WTC11 (cell line): ENCODE data around the gene ACTRT2. TPM values are rescaled to one million over a fixed set of nuclear protein-coding genes. Genes with fewer than 3 reads are reported as not detected.

Source experiments
- ATAC-seq: fragments of 200-7000 bp; cut with Tn5 transposase; 2 replicates; pipeline ENCODE4 v1.10.0; 2021; ENCODE audit warnings: mild to moderate bottlenecking, moderate library complexity
- CTCF ChIA-PET: fragments of 300-600 bp; sonication (Branson Sonifier 250); formaldehyde crosslinking; loops from one replicate; lab custom pipeline; 2021; ENCODE audit warnings: antibody characterized with exemption; lab: Charles Lee
- POLR2A ChIA-PET: fragments of 350-600 bp; sonication (Branson Sonifier 250); formaldehyde crosslinking; loops from one replicate; lab custom pipeline; 2021; ENCODE audit warnings: antibody characterized with exemption; lab: Charles Lee
- DNase-seq: peaks from one replicate; pipeline ENCODE4 v3.0.0; 2021; ENCODE audit warnings: low spot score
- H3K27ac Mint-ChIP-seq: 2 replicates; pipeline ENCODE4 v1.8.0; 2021; ENCODE audit warnings: mixed read lengths
- H3K27me3 Mint-ChIP-seq: 2 replicates; pipeline ENCODE4 v1.8.0; 2021; ENCODE audit warnings: low read depth, mild to moderate bottlenecking, moderate library complexity, mixed read lengths
- H3K36me3 Mint-ChIP-seq: 2 replicates; pipeline ENCODE4 v1.8.0; 2021; ENCODE audit warnings: mixed read lengths
- H3K4me1 Mint-ChIP-seq: 2 replicates; pipeline ENCODE4 v1.8.0; 2022; ENCODE audit warnings: mixed read lengths
- H3K4me3 Mint-ChIP-seq: 2 replicates; pipeline ENCODE4 v1.8.0; 2021; ENCODE audit warnings: mild to moderate bottlenecking, moderate library complexity, mixed read lengths
- H3K9me3 Mint-ChIP-seq: 2 replicates; pipeline ENCODE4 v1.8.0; 2021; ENCODE audit warnings: mixed read lengths
- ELF4 ChIP-seq: sonication (generic); formaldehyde crosslinking; IDR thresholded peaks from 2 replicates; pipeline ENCODE4 v1.8.1; 2022; ENCODE audit warnings: low read depth, mild to moderate bottlenecking, moderate library complexity, missing genetic modification reagents
- ESRRA ChIP-seq: sonication (generic); formaldehyde crosslinking; IDR thresholded peaks from 2 replicates; pipeline ENCODE4 v1.8.1; 2022; ENCODE audit warnings: mild to moderate bottlenecking, missing genetic modification reagents, borderline replicate concordance
- FOXJ3 ChIP-seq: sonication (generic); formaldehyde crosslinking; IDR thresholded peaks from 2 replicates; pipeline ENCODE4 v1.9.0; 2021; ENCODE audit warnings: missing genetic modification reagents, mild to moderate bottlenecking, borderline replicate concordance
- FOXK1 ChIP-seq: sonication (generic); formaldehyde crosslinking; IDR thresholded peaks from 2 replicates; pipeline ENCODE4 v1.8.0; 2022; ENCODE audit warnings: mild to moderate bottlenecking, moderate library complexity, missing genetic modification reagents
- GTF2I ChIP-seq: fragments of 250-450 bp; sonication (Bioruptor Pico); conservative IDR thresholded peaks from 2 replicates; pipeline ENCODE4 v1.4.0; 2021; ENCODE audit warnings: mild to moderate bottlenecking
- IRF2 ChIP-seq: sonication (generic); formaldehyde crosslinking; IDR thresholded peaks from 2 replicates; pipeline ENCODE4 v1.8.0; 2022; ENCODE audit warnings: low read depth, missing genetic modification reagents, borderline replicate concordance
- JAZF1 ChIP-seq: fragments of 250-450 bp; sonication (Bioruptor Pico); IDR thresholded peaks from 2 replicates; pipeline ENCODE4 v1.9.0; 2021; ENCODE audit warnings: moderate library complexity, mild to moderate bottlenecking, inconsistent platforms
- KAT7 ChIP-seq: sonication (generic); formaldehyde crosslinking; IDR thresholded peaks from 2 replicates; pipeline ENCODE4 v1.8.1; 2023; ENCODE audit warnings: missing genetic modification reagents, mild to moderate bottlenecking, borderline replicate concordance
- NFYB ChIP-seq: sonication (generic); formaldehyde crosslinking; conservative IDR thresholded peaks from 2 replicates; pipeline ENCODE4 v1.8.0; 2022; ENCODE audit warnings: low read depth, missing genetic modification reagents
- OVOL2 ChIP-seq: fragments of 250-450 bp; sonication (Bioruptor Pico); IDR thresholded peaks from 2 replicates; pipeline ENCODE4 v1.9.0; 2021; ENCODE audit warnings: mild to moderate bottlenecking, borderline replicate concordance
- RELA ChIP-seq: sonication (generic); formaldehyde crosslinking; IDR thresholded peaks from 2 replicates; pipeline ENCODE4 v1.8.1; 2022; ENCODE audit warnings: missing genetic modification reagents, mild to moderate bottlenecking, borderline replicate concordance
- SP1 ChIP-seq: sonication (generic); formaldehyde crosslinking; conservative IDR thresholded peaks from 2 replicates; pipeline ENCODE4 v1.8.1; 2022; ENCODE audit warnings: missing genetic modification reagents
- ZNF121 ChIP-seq: sonication (generic); formaldehyde crosslinking; IDR thresholded peaks from 2 replicates; pipeline ENCODE4 v1.8.0; 2023; ENCODE audit warnings: missing genetic modification reagents
- ZNF138 ChIP-seq: sonication (generic); formaldehyde crosslinking; conservative IDR thresholded peaks from 2 replicates; pipeline ENCODE4 v1.8.1; 2022; ENCODE audit warnings: mild to moderate bottlenecking, moderate library complexity, missing genetic modification reagents
- ZNF219 ChIP-seq: sonication (generic); formaldehyde crosslinking; IDR thresholded peaks from 2 replicates; pipeline ENCODE4 v1.8.0; 2023; ENCODE audit warnings: missing genetic modification reagents, mild to moderate bottlenecking, borderline replicate concordance
- ZNF232 ChIP-seq: sonication (generic); formaldehyde crosslinking; IDR thresholded peaks from 2 replicates; pipeline ENCODE4 v1.8.0; 2022; ENCODE audit warnings: mild to moderate bottlenecking, missing genetic modification reagents
- total RNA-seq: library from RNA; stranded (reverse); gene quantifications from 3 replicates; pipeline ENCODE4 v1.2.3, GENCODE V29; 2021
- TF ChIP-seq, protein P1 (sequence below): fragments of 250-450 bp; sonication (Bioruptor Pico); conservative IDR thresholded peaks from 2 replicates; pipeline ENCODE4 v1.9.0; 2021; ENCODE audit warnings: mild to moderate bottlenecking
- TF ChIP-seq, protein P2 (sequence below): sonication (generic); formaldehyde crosslinking; IDR thresholded peaks from 2 replicates; pipeline ENCODE4 v1.8.1; 2023; ENCODE audit warnings: mild to moderate bottlenecking, moderate library complexity, missing genetic modification reagents
- TF ChIP-seq, protein P3 (sequence below): sonication (generic); formaldehyde crosslinking; IDR thresholded peaks from 2 replicates; pipeline ENCODE4 v1.8.0; 2022; ENCODE audit warnings: mild to moderate bottlenecking, missing genetic modification reagents
- TF ChIP-seq, protein P4 (sequence below): sonication (generic); formaldehyde crosslinking; IDR thresholded peaks from 2 replicates; pipeline ENCODE4 v1.8.0; 2023; ENCODE audit warnings: mild to moderate bottlenecking, missing genetic modification reagents
- TF ChIP-seq, protein P5 (sequence below): fragments of 250-450 bp; sonication (Bioruptor Pico); IDR thresholded peaks from 2 replicates; pipeline ENCODE4 v1.8.0; 2021; ENCODE audit warnings: mild to moderate bottlenecking
- TF ChIP-seq, protein P6 (sequence below): sonication (generic); formaldehyde crosslinking; IDR thresholded peaks from 2 replicates; pipeline ENCODE4 v1.8.1; 2023; ENCODE audit warnings: mild to moderate bottlenecking, missing genetic modification reagents

ACTRT2 gene
- total RNA-seq, 1 experiment from 2014 or later = not detected

DNA sequence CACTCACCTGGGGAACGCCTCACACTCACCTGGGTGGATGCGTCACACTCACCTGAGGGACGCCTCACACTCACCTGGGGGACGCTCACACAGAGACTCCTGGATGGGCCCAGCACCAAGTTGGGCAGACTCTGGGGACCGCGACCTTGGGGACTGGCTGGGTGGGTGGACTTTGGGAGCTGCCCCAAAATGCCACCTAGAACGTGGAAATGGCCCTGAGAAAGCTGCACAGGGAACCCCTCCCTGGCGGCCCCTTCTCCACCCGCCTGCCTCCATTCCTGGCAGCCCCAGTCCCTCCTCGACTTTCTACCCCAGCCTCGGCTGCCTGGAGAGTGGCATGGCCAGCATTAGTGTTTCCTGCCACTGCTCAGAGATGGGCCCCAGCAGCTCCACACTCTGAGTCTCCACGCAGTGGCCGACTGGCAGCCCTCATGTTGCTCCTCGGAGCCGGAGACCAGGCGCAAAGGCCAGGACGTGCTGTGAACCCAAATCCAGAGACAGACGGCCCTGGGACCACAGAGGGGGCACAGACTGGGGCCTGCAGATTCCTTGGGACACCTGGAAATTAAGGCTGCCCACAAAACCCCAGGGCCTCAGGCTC, 46.5 kb upstream of the ACTRT2 start:
- no peak for ATAC-seq
- ChIA-PET CTCF (no interaction called here), POLR2A (no interaction called here)
- no peaks in the 10 kb centered on the region for H3K9me3 Mint-ChIP-seq
- H3K4me3 Mint-ChIP-seq = no peak overlapping the region
- DNase-seq = no peak
- no peaks in the 10 kb centered on the region for H3K4me1 Mint-ChIP-seq
- peaks cover 6% of the 10 kb centered on the region; the same call in 1 of the 2 replicates for H3K36me3 Mint-ChIP-seq
- TF ChIP-seq JAZF1 (CRISPR knock-in tag) (no peak), ZNF121 (no peak), ESRRA (CRISPR knock-in tag) (no peak), ZNF232 (CRISPR knock-in tag) (no peak), KAT7 (CRISPR knock-in tag) (no peak), IRF2 (CRISPR knock-in tag) (no peak), ZNF138 (CRISPR knock-in tag) (no peak), FOXK1 (CRISPR knock-in tag) (no peak), GTF2I (no peak), NFYB (CRISPR knock-in tag) (no peak), FOXJ3 (CRISPR knock-in tag) (no peak), OVOL2 (no peak)
- TF ChIP-seq, protein P1, sequence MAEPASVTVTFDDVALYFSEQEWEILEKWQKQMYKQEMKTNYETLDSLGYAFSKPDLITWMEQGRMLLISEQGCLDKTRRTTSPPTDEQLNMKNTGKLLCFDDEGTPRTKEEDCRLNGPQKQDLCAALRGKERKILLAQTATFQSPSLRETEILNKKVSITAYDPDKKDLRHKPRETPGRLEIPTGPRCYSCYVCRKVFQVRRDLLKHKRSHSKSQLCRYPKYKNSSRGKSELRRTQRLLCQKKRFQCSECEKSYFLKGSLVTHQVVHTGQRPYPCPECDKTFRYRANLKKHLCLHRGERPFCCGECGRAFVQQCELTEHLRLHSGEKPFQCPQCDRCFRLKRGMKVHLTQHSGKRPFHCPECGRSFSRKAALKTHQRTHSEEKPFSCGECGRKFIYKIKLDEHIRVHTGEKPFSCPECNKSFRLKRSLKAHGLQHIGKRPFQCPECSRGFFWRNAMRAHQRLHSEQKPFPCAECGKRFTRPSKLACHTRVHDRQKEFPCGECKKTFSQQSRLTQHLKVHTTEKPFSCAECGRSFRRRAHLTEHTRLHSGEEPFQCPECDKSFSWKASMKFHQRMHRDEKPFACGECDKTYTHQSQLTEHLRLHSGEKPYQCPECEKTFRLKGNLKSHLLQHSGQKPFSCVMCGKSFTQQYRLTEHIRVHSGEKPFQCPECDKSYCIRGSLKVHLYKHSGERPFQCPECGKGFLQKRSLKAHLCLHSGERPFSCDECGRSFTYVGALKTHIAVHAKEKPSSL (CRISPR knock-in tag) = no peak
- TF ChIP-seq, protein P2, sequence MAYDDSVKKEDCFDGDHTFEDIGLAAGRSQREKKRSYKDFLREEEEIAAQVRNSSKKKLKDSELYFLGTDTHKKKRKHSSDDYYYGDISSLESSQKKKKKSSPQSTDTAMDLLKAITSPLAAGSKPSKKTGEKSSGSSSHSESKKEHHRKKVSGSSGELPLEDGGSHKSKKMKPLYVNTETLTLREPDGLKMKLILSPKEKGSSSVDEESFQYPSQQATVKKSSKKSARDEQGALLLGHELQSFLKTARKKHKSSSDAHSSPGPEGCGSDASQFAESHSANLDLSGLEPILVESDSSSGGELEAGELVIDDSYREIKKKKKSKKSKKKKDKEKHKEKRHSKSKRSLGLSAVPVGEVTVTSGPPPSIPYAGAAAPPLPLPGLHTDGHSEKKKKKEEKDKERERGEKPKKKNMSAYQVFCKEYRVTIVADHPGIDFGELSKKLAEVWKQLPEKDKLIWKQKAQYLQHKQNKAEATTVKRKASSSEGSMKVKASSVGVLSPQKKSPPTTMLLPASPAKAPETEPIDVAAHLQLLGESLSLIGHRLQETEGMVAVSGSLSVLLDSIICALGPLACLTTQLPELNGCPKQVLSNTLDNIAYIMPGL (CRISPR knock-in tag) = no peak
- TF ChIP-seq, protein P3, sequence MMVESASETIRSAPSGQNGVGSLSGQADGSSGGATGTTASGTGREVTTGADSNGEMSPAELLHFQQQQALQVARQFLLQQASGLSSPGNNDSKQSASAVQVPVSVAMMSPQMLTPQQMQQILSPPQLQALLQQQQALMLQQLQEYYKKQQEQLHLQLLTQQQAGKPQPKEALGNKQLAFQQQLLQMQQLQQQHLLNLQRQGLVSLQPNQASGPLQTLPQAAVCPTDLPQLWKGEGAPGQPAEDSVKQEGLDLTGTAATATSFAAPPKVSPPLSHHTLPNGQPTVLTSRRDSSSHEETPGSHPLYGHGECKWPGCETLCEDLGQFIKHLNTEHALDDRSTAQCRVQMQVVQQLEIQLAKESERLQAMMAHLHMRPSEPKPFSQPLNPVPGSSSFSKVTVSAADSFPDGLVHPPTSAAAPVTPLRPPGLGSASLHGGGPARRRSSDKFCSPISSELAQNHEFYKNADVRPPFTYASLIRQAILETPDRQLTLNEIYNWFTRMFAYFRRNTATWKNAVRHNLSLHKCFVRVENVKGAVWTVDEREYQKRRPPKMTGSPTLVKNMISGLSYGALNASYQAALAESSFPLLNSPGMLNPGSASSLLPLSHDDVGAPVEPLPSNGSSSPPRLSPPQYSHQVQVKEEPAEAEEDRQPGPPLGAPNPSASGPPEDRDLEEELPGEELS (CRISPR knock-in tag) = no peak
- H3K27me3 Mint-ChIP-seq = no peaks in the 10 kb centered on the region; the same call in 1 of the 2 replicates
- no peak overlapping the region for H3K27ac Mint-ChIP-seq

DNA sequence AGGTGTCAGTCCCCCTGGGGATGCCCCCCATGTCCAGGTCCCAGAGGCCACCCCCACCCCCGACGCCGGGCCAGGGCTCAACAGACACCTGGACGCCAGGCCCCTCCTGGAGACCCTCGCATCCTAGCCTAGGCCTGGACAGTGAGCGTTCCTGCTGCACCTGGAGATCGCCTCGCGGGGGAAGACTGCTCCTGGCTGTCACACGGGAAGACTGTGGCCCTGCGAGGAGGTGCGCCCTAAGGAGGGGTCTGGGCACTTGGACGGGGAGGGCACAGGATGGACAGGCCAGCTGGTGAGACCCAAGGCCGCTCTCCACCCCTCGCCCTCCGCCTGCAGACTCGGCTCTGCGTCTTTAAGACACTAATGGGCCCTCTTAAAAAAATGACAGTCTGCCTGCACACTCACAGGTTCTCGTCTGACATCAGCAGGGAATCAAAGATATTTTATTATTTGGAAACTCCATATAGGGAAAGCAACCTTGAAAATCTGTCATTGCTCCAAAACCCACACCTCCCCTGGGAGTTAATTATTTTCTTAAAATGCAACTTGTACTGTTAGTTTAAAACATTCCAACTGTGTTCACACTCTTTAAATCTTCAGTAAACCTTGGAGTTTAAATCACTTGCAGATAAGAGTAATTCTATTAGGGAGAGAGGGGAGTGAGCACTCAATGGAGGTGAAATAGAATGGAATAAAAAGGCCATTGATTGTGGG, 45.6 kb upstream of the ACTRT2 start:
- Mint-ChIP-seq H3K36me3 (peaks cover 7% of the 10 kb centered on the region; the same call in 1 of the 2 replicates), H3K27ac (no peak overlapping the region)
- TF ChIP-seq, protein P4, sequence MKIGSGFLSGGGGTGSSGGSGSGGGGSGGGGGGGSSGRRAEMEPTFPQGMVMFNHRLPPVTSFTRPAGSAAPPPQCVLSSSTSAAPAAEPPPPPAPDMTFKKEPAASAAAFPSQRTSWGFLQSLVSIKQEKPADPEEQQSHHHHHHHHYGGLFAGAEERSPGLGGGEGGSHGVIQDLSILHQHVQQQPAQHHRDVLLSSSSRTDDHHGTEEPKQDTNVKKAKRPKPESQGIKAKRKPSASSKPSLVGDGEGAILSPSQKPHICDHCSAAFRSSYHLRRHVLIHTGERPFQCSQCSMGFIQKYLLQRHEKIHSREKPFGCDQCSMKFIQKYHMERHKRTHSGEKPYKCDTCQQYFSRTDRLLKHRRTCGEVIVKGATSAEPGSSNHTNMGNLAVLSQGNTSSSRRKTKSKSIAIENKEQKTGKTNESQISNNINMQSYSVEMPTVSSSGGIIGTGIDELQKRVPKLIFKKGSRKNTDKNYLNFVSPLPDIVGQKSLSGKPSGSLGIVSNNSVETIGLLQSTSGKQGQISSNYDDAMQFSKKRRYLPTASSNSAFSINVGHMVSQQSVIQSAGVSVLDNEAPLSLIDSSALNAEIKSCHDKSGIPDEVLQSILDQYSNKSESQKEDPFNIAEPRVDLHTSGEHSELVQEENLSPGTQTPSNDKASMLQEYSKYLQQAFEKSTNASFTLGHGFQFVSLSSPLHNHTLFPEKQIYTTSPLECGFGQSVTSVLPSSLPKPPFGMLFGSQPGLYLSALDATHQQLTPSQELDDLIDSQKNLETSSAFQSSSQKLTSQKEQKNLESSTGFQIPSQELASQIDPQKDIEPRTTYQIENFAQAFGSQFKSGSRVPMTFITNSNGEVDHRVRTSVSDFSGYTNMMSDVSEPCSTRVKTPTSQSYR = no peak
- TF ChIP-seq ZNF219 (CRISPR knock-in tag) (no peak), SP1 (CRISPR knock-in tag) (no peak), RELA (CRISPR knock-in tag) (no peak), FOXK1 (CRISPR knock-in tag) (no peak), ELF4 (CRISPR knock-in tag) (no peak)
- TF ChIP-seq, protein P5, sequence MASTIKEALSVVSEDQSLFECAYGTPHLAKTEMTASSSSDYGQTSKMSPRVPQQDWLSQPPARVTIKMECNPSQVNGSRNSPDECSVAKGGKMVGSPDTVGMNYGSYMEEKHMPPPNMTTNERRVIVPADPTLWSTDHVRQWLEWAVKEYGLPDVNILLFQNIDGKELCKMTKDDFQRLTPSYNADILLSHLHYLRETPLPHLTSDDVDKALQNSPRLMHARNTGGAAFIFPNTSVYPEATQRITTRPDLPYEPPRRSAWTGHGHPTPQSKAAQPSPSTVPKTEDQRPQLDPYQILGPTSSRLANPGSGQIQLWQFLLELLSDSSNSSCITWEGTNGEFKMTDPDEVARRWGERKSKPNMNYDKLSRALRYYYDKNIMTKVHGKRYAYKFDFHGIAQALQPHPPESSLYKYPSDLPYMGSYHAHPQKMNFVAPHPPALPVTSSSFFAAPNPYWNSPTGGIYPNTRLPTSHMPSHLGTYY (CRISPR knock-in tag) = no peak
- TF ChIP-seq, protein P6, sequence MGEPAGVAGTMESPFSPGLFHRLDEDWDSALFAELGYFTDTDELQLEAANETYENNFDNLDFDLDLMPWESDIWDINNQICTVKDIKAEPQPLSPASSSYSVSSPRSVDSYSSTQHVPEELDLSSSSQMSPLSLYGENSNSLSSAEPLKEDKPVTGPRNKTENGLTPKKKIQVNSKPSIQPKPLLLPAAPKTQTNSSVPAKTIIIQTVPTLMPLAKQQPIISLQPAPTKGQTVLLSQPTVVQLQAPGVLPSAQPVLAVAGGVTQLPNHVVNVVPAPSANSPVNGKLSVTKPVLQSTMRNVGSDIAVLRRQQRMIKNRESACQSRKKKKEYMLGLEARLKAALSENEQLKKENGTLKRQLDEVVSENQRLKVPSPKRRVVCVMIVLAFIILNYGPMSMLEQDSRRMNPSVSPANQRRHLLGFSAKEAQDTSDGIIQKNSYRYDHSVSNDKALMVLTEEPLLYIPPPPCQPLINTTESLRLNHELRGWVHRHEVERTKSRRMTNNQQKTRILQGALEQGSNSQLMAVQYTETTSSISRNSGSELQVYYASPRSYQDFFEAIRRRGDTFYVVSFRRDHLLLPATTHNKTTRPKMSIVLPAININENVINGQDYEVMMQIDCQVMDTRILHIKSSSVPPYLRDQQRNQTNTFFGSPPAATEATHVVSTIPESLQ = no peak

More for the DNA sequence above, 45.6 kb upstream of the ACTRT2 start:
- no peaks in the 10 kb centered on the region for H3K4me1 Mint-ChIP-seq
- H3K9me3 Mint-ChIP-seq = no peaks in the 10 kb centered on the region
- no peak for ATAC-seq
- CTCF ChIA-PET = no interaction called here
- POLR2A ChIA-PET = no interaction called here
- DNase-seq = no peak
- no peak overlapping the region for H3K4me3 Mint-ChIP-seq
- H3K27me3 Mint-ChIP-seq = no peaks in the 10 kb centered on the region
